T-helper 1 cell treated with Interleukin-12 subunit alpha and Interleukin-12 subunit beta and Interleukin-4 antibody, amounts not matched to agents 30 μg/mL and 1 μg/mL, for 36 hours (primary cell): ENCODE results near the gene IFT81.
"Not testable (repeated sequence)": the region's sequence is repeated elsewhere in the genome, so short reads cannot be mapped to it uniquely, and the experiment has no call there.

ENCODE experiments used
- H3K27ac Mint-ChIP-seq: one replicate; pipeline ENCODE4 v1.8.0; 2021; ENCODE audit warnings: mild to moderate bottlenecking, mixed read lengths
- H3K27me3 Mint-ChIP-seq: one replicate; pipeline ENCODE4 v1.8.0; 2021; ENCODE audit warnings: low read depth, mixed read lengths
- H3K36me3 Mint-ChIP-seq: one replicate; pipeline ENCODE4 v1.8.0; 2021; ENCODE audit warnings: low read depth, mixed read lengths
- H3K4me1 Mint-ChIP-seq: one replicate; pipeline ENCODE4 v1.8.0; 2021; ENCODE audit warnings: low read depth, mixed read lengths
- H3K4me3 Mint-ChIP-seq: one replicate; pipeline ENCODE4 v1.8.0; 2021; ENCODE audit warnings: mild to moderate bottlenecking, moderate library complexity, mixed read lengths
- H3K9me3 Mint-ChIP-seq: one replicate; pipeline ENCODE4 v1.8.0; 2021; ENCODE audit warnings: mixed read lengths

The IFT81 gene

GRCh38 chr12:110186059-110186458 lies 61.9 kb downstream of the IFT81 start:
- H3K27ac Mint-ChIP-seq: no peak overlapping the region

GRCh38 chr12:110193196-110193595 lies 69.0 kb downstream of the IFT81 start:
- peaks cover 3% of the 10 kb centered on the region for H3K36me3 Mint-ChIP-seq
- H3K27me3 Mint-ChIP-seq: peaks cover 7% of the 10 kb centered on the region

More at GRCh38 chr12:110186059-110186458, 61.9 kb downstream of the IFT81 start:
- H3K27me3 Mint-ChIP-seq: peaks cover 7% of the 10 kb centered on the region
- H3K36me3 Mint-ChIP-seq: peaks cover 5% of the 10 kb centered on the region
- no peak overlapping the region for H3K4me3 Mint-ChIP-seq
- H3K9me3 Mint-ChIP-seq: peaks cover 17% of the 10 kb centered on the region
- H3K4me1 Mint-ChIP-seq: no peaks in the 10 kb centered on the region

GRCh38 chr12:110197003-110197402 lies 72.8 kb downstream of the IFT81 start:
- H3K36me3 Mint-ChIP-seq: peaks cover 3% of the 10 kb centered on the region
- no peak overlapping the region for H3K4me3 Mint-ChIP-seq
- H3K27me3 Mint-ChIP-seq: peaks cover 3% of the 10 kb centered on the region
- no peak overlapping the region for H3K27ac Mint-ChIP-seq
- peaks cover 10% of the 10 kb centered on the region for H3K4me1 Mint-ChIP-seq
- H3K9me3 Mint-ChIP-seq: peaks cover 10% of the 10 kb centered on the region

More at GRCh38 chr12:110193196-110193595, 69.0 kb downstream of the IFT81 start:
- H3K4me1 Mint-ChIP-seq: no peaks in the 10 kb centered on the region
- H3K4me3 Mint-ChIP-seq: no peak overlapping the region
- no peak overlapping the region for H3K27ac Mint-ChIP-seq
- H3K9me3 Mint-ChIP-seq: peaks cover 13% of the 10 kb centered on the region

GRCh38 chr12:110198386-110198785 lies 74.2 kb downstream of the IFT81 start:
- Mint-ChIP-seq H3K9me3 (peaks cover 10% of the 10 kb centered on the region), H3K27me3 (peaks cover 3% of the 10 kb centered on the region), H3K27ac (no peak overlapping the region), H3K36me3 (peaks cover 3% of the 10 kb centered on the region), H3K4me1 (peaks cover 11% of the 10 kb centered on the region), H3K4me3 (no peak overlapping the region)

- Mint-ChIP-seq H3K4me1 (peaks cover 11% of the 10 kb centered on the region), H3K27ac (no peak overlapping the region), H3K27me3 (peaks cover 3% of the 10 kb centered on the region), H3K36me3 (peaks cover 3% of the 10 kb centered on the region), H3K9me3 (peaks cover 5% of the 10 kb centered on the region), H3K4me3 (no peak overlapping the region)
Measured at GRCh38 chr12:110199339-110200123, 75.4 kb downstream of the IFT81 start.

- H3K4me3 Mint-ChIP-seq: no peak overlapping the region
Measured at GRCh38 chr12:110200124-110200417, 75.9 kb downstream of the IFT81 start.

GRCh38 chr12:110201995-110202394 lies 77.8 kb downstream of the IFT81 start:
- Mint-ChIP-seq H3K36me3 (no peaks in the 10 kb centered on the region), H3K4me1 (peaks cover 11% of the 10 kb centered on the region), H3K4me3 (no peak overlapping the region), H3K9me3 (no peaks in the 10 kb centered on the region), H3K27ac (no peak overlapping the region), H3K27me3 (no peaks in the 10 kb centered on the region)

More at GRCh38 chr12:110200124-110200417, 75.9 kb downstream of the IFT81 start:
- peaks cover 11% of the 10 kb centered on the region for H3K4me1 Mint-ChIP-seq
- H3K36me3 Mint-ChIP-seq: peaks cover 2% of the 10 kb centered on the region
- peaks cover 4% of the 10 kb centered on the region for H3K9me3 Mint-ChIP-seq
- H3K27ac Mint-ChIP-seq: no peak overlapping the region
- H3K27me3 Mint-ChIP-seq: peaks cover 3% of the 10 kb centered on the region

GRCh38 chr12:110203546-110203945 lies 79.4 kb downstream of the IFT81 start:
- H3K9me3 Mint-ChIP-seq: no peaks in the 10 kb centered on the region
- H3K27me3 Mint-ChIP-seq: no peaks in the 10 kb centered on the region
- H3K4me3 Mint-ChIP-seq: no peak overlapping the region
- H3K27ac Mint-ChIP-seq: no peak overlapping the region
- H3K4me1 Mint-ChIP-seq: peaks cover 11% of the 10 kb centered on the region
- no peaks in the 10 kb centered on the region for H3K36me3 Mint-ChIP-seq

- H3K9me3 Mint-ChIP-seq: no peaks in the 10 kb centered on the region
- no peak overlapping the region for H3K4me3 Mint-ChIP-seq
- no peaks in the 10 kb centered on the region for H3K36me3 Mint-ChIP-seq
- no peaks in the 10 kb centered on the region for H3K27me3 Mint-ChIP-seq
- H3K27ac Mint-ChIP-seq: no peak overlapping the region
- peaks cover 1% of the 10 kb centered on the region for H3K4me1 Mint-ChIP-seq
Measured at GRCh38 chr12:110205931-110206330, 81.8 kb downstream of the IFT81 start.

GRCh38 chr12:110211639-110212536 lies 87.7 kb downstream of the IFT81 start:
- not testable (repeated sequence) for H3K4me1 Mint-ChIP-seq, H3K27ac Mint-ChIP-seq, H3K9me3 Mint-ChIP-seq, H3K4me3 Mint-ChIP-seq, H3K36me3 Mint-ChIP-seq, H3K27me3 Mint-ChIP-seq

GRCh38 chr12:110217996-110218674 lies 94.0 kb downstream of the IFT81 start:
- Mint-ChIP-seq H3K27ac (no peak overlapping the region), H3K9me3 (peaks cover 6% of the 10 kb centered on the region), H3K27me3 (peaks cover 6% of the 10 kb centered on the region), H3K4me1 (no peaks in the 10 kb centered on the region), H3K36me3 (no peaks in the 10 kb centered on the region), H3K4me3 (no peak overlapping the region)

- Mint-ChIP-seq H3K4me1 (no peaks in the 10 kb centered on the region), H3K4me3 (no peak overlapping the region), H3K27ac (no peak overlapping the region), H3K27me3 (peaks cover 10% of the 10 kb centered on the region), H3K36me3 (no peaks in the 10 kb centered on the region), H3K9me3 (no peaks in the 10 kb centered on the region)
Measured at GRCh38 chr12:110222027-110222426, 97.9 kb downstream of the IFT81 start.

GRCh38 chr12:110222433-110222832 lies 98.3 kb downstream of the IFT81 start:
- Mint-ChIP-seq H3K9me3 (no peaks in the 10 kb centered on the region), H3K4me3 (no peak overlapping the region), H3K27me3 (peaks cover 14% of the 10 kb centered on the region), H3K4me1 (no peaks in the 10 kb centered on the region), H3K36me3 (no peaks in the 10 kb centered on the region), H3K27ac (no peak overlapping the region)

- Mint-ChIP-seq H3K9me3 (no peaks in the 10 kb centered on the region), H3K27ac (no peak overlapping the region), H3K27me3 (peaks cover 22% of the 10 kb centered on the region), H3K4me3 (no peak overlapping the region), H3K4me1 (no peaks in the 10 kb centered on the region), H3K36me3 (no peaks in the 10 kb centered on the region)
Measured at GRCh38 chr12:110223777-110224378, 99.7 kb downstream of the IFT81 start.
